A549 (cell line): ENCODE measurements around the gene CAMK1. TPM values are rescaled to one million over a fixed set of nuclear protein-coding genes. Genes with fewer than 3 reads are reported as not detected.
A peak's percentile ranks its signal among the peaks of the same experiment; 100 is the strongest.

ENCODE experiments used
- ATAC-seq, 2 experiments: fragments of 200-7000 bp in 1 of 2; fragments of >200 bp in 1 of 2; cut with Nextera tagmentation in 1 of 2; cut with Tn5 transposase in 1 of 2; 3 replicates each; pipeline versions ENCODE4 v1.8.0 to v1.9.1; 2018 to 2020; ENCODE audit warnings: mild to moderate bottlenecking in 1 of 2, moderate library complexity in 1 of 2
- CTCF ChIA-PET: fragments of 300-600 bp; sonication (Branson Sonifier 250); formaldehyde crosslinking; extraction: SDS; loops from one replicate; lab custom pipeline; 2021; ENCODE audit warnings: antibody characterized with exemption, inconsistent platforms; lab: Yijun Ruan, JAX
- POLR2A ChIA-PET: fragments of 350-600 bp; formaldehyde crosslinking; extraction: SDS; loops from one replicate; lab custom pipeline; 2021; ENCODE audit warnings: antibody characterized with exemption, inconsistent platforms; lab: Yijun Ruan, JAX
- DNase-seq, 2 experiments: peaks; one replicate each; pipeline versions ENCODE4 v3.0.0 to v3.0.0-alpha.2; 2011 to 2016; ENCODE audit warnings: low read depth in 1 of 2, low spot score in 1 of 2
- FAIRE-seq: peaks from 2 replicates; lab custom pipeline; 2011; peaks lifted over from hg19 to GRCh38; lab: Jason Lieb, UNC
- H3K27ac ChIP-seq, 2 experiments: fragments of >200 bp; sonication (Bioruptor Twin); formaldehyde crosslinking; 3 replicates each; pipeline ENCODE4 v1.5.1; 2016 to 2017
- H3K4me1 ChIP-seq: fragments of >200 bp; sonication (Bioruptor Twin); formaldehyde crosslinking; 3 replicates; pipeline ENCODE4 v1.6.1; 2016
- H3K4me2 ChIP-seq: fragments of >200 bp; sonication (Bioruptor Twin); formaldehyde crosslinking; 3 replicates; pipeline ENCODE4 v1.6.1; 2016
- H3K4me3 ChIP-seq: fragments of >200 bp; sonication (Bioruptor Twin); formaldehyde crosslinking; 3 replicates; pipeline ENCODE4 v1.5.1; 2016
- H3K9me3 ChIP-seq: fragments of >200 bp; sonication (Bioruptor Twin); formaldehyde crosslinking; 3 replicates; pipeline ENCODE4 v1.6.1; 2016
- BHLHE40 ChIP-seq: IDR thresholded peaks from 2 replicates; pipeline ENCODE4 v1.6.1; 2012; ENCODE audit warnings: low read depth, low read length, inconsistent platforms
- CEBPB ChIP-seq, 2 experiments: fragments of >200 bp in 1 of 2; sonication (Bioruptor Twin) in 1 of 2; formaldehyde crosslinking in 1 of 2; IDR thresholded peaks; 2 replicates each; pipeline ENCODE4 v1.6.1; 2012 to 2016
- CHD4 ChIP-seq: fragments of 200-600 bp; sonication (generic); IDR thresholded peaks from 2 replicates; pipeline ENCODE4 v1.6.1; 2016; ENCODE audit warnings: antibody characterized with exemption, mild to moderate bottlenecking, borderline replicate concordance
- CTCF ChIP-seq: fragments of >200 bp; sonication (Bioruptor Twin); formaldehyde crosslinking; IDR thresholded peaks from 3 replicates; pipeline ENCODE4 v1.5.1; 2016
- E2F6 ChIP-seq: IDR thresholded peaks from 2 replicates; pipeline ENCODE4 v1.6.1; 2012; ENCODE audit warnings: low read depth, borderline replicate concordance
- EP300 ChIP-seq, 2 experiments: fragments of >200 bp; sonication (Bioruptor Twin); formaldehyde crosslinking; IDR thresholded peaks; 2 replicates in 1 of 2; 3 replicates in 1 of 2; pipeline ENCODE4 v1.6.1; 2016 to 2017
- FOSL2 ChIP-seq, 2 experiments: fragments of 450-650 bp in 1 of 2; fragments of >200 bp in 1 of 2; sonication (Bioruptor Twin) in 1 of 2; formaldehyde crosslinking; IDR thresholded peaks; 2 replicates each; pipeline versions ENCODE4 v1.5.0 to v1.6.1; 2016 to 2020; ENCODE audit warnings: mild to moderate bottlenecking in 1 of 2, moderate library complexity in 1 of 2
- HES2 ChIP-seq: fragments of >200 bp; sonication (Bioruptor Twin); formaldehyde crosslinking; IDR thresholded peaks from 2 replicates; pipeline ENCODE4 v1.6.1; 2016
- HEYL ChIP-seq: fragments of 250-450 bp; sonication (Bioruptor Pico); IDR thresholded peaks from 2 replicates; pipeline ENCODE4 v1.8.0; 2021; ENCODE audit warnings: mild to moderate bottlenecking, moderate library complexity
- JUNB ChIP-seq: fragments of >200 bp; sonication (Bioruptor Twin); formaldehyde crosslinking; IDR thresholded peaks from 2 replicates; pipeline ENCODE4 v1.6.1; 2016
- KDM1A ChIP-seq: fragments of 200-600 bp; sonication (generic); IDR thresholded peaks from 2 replicates; pipeline ENCODE4 v1.6.1; 2016; ENCODE audit warnings: low read depth, mild to moderate bottlenecking
- KDM5A ChIP-seq: fragments of 200-600 bp; sonication (generic); IDR thresholded peaks from 2 replicates; pipeline ENCODE4 v1.6.1; 2016; ENCODE audit warnings: antibody characterized with exemption, mild to moderate bottlenecking
- NFE2L2 ChIP-seq: fragments of 150-350 bp; conservative IDR thresholded peaks from 2 replicates; pipeline ENCODE4 v1.6.1; 2014; ENCODE audit warnings: low read length
- NR3C1 ChIP-seq: fragments of >200 bp; sonication (Bioruptor Twin); formaldehyde crosslinking; IDR thresholded peaks from 3 replicates; pipeline ENCODE4 v1.6.1; 2017
- PBX3 ChIP-seq: IDR thresholded peaks from 2 replicates; pipeline ENCODE4 v1.6.1; 2012
- PHF8 ChIP-seq: fragments of 200-600 bp; sonication (generic); IDR thresholded peaks from 2 replicates; pipeline ENCODE4 v1.6.1; 2016; ENCODE audit warnings: low read depth, mild to moderate bottlenecking, antibody characterized with exemption, moderate library complexity, borderline replicate concordance
- POLR2A ChIP-seq: IDR thresholded peaks from 2 replicates; pipeline ENCODE4 v1.6.1; 2012; ENCODE audit warnings: mild to moderate bottlenecking, low read length
- POLR2AphosphoS2 ChIP-seq: conservative IDR thresholded peaks from 2 replicates; pipeline ENCODE4 v1.6.1; 2012; ENCODE audit warnings: low read length, improper control_type of control experiment, inconsistent platforms
- RAD21 ChIP-seq, 2 experiments: fragments of >200 bp in 1 of 2; sonication (Bioruptor Twin) in 1 of 2; formaldehyde crosslinking in 1 of 2; IDR thresholded peaks in 1 of 2; conservative IDR thresholded peaks in 1 of 2; 2 replicates in 1 of 2; 3 replicates in 1 of 2; pipeline ENCODE4 v1.6.1; 2012 to 2018; ENCODE audit warnings: inconsistent platforms in 1 of 2
- RARB ChIP-seq: fragments of 250-450 bp; sonication (Bioruptor Pico); IDR thresholded peaks from 2 replicates; pipeline ENCODE4 v1.8.0; 2021; ENCODE audit warnings: mild to moderate bottlenecking, moderate library complexity
- SMC3 ChIP-seq: fragments of >200 bp; sonication (Bioruptor Twin); formaldehyde crosslinking; IDR thresholded peaks from 3 replicates; pipeline ENCODE4 v1.6.1; 2018; ENCODE audit warnings: inconsistent platforms
- TFCP2L1 ChIP-seq: fragments of 250-450 bp; sonication (Bioruptor Pico); IDR thresholded peaks from 2 replicates; pipeline ENCODE4 v1.5.0; 2021; ENCODE audit warnings: mild to moderate bottlenecking
- TP53 ChIP-seq: fragments of 250-450 bp; sonication (Bioruptor Pico); IDR thresholded peaks from 2 replicates; pipeline ENCODE4 v1.5.0; 2021; ENCODE audit warnings: mild to moderate bottlenecking, moderate library complexity
- USF2 ChIP-seq: fragments of 450-650 bp; IDR thresholded peaks from 2 replicates; pipeline ENCODE4 v1.6.1; 2014; ENCODE audit warnings: antibody characterized with exemption
- ZFP36 ChIP-seq: fragments of 450-650 bp; IDR thresholded peaks from 2 replicates; pipeline ENCODE4 v1.6.1; 2014; ENCODE audit warnings: borderline replicate concordance; ENCODE audit not compliant: partially characterized antibody
- WGBS: methylation state at CpG from one replicate; pipeline ENCODE4 v1.1.6; 2017; ENCODE audit errors: missing lambda C conversion rate; 5-methylcytosine and 5-hydroxymethylcytosine counted together
- polyA plus RNA-seq, 4 experiments: library from polyadenylated mRNA; depleted of rRNA in 3 of 4; stranded (reverse); fragments of >200 nt; fragmentation: RNase III in 1 of 4; extraction: RNeasy Plus Mini Kit Qiagen cat#74134 plus additional on column Dnase treatment in 1 of 4; gene quantifications; 2 replicates in 3 of 4; 3 replicates in 1 of 4; pipeline ENCODE4 v1.2.3, GENCODE V29; 2011 to 2017

CAMK1 gene
- polyA plus RNA-seq, 2 of the 4 experiments (the other 2 are of a cell fraction): 13.5 to 15.6 TPM

GRCh38 chr3:9715764-9716437 is 53.8 kb downstream of the CAMK1 start:
- Histone ChIP-seq H3K9me3 (no peaks in the 10 kb centered on the region), H3K4me2 (peak overlapping the region; percentile 40), H3K4me1 (peaks cover 11% of the 10 kb centered on the region; the same call in 2 of the 3 replicates), H3K4me3 (no peak overlapping the region), H3K27ac (peak overlapping the region in 1 of 2 experiments; percentile 32; a peak in 1 of 6 replicates)
- POLR2A ChIA-PET: interaction anchor here (0.8 to 1.1 kb wide), 3 partner anchors 15 to 230 kb away, joined by 3 to 4 read pairs (median 3); partner anchors contain the start of genes ARPC4 and BRPF1
- ATAC-seq (peak; percentile 95 to 97), DNase-seq (peak; percentile 78 to 86), FAIRE-seq (no peak)
- CTCF ChIA-PET: interaction anchor here (0.6 to 5.0 kb wide), 55 partner anchors 8 to 1023 kb away, joined by 3 to 99 read pairs (median 5); partner anchors contain the start of genes BRPF1, CAMK1, CPNE9 and OGG1
- peak; percentile 87 for TF ChIP-seq CTCF
- TF ChIP-seq CEBPB (IDR thresholded peaks at IDR 0.05): peak in 1 of 2 experiments; percentile 54; a peak in 2 of 4 replicates
- peak; percentile 52; the same call in 1 of the 2 replicates for TF ChIP-seq BHLHE40
- TF ChIP-seq KDM1A: no peak
- TF ChIP-seq CHD4: no peak
- TF ChIP-seq RAD21 (conservative IDR thresholded peaks at IDR 0.05 in 1 of 2, IDR thresholded peaks at IDR 0.05 in 1 of 2): peak; percentile 89 to 91
- peak; percentile 94 for TF ChIP-seq USF2
- peak; percentile 70; the same call in 1 of the 2 replicates for TF ChIP-seq FOSL2 (IDR thresholded peaks at IDR 0.05)
- TF ChIP-seq FOSL2 (CRISPR knock-in tag; IDR thresholded peaks at IDR 0.05): peak; percentile 93
- TF ChIP-seq SMC3: peak; percentile 77
- TF ChIP-seq KDM5A: 0 out of 2 replicates have a peak, but pooled peaks have one; percentile 33
- no peak for TF ChIP-seq POLR2A
- 23% methylated on average over 6 of the region's 6 CpGs for WGBS

GRCh38 chr3:9715136-9715535 is 54.6 kb downstream of the CAMK1 start:
- ATAC-seq: peak in 1 of 2 experiments; percentile 49; a peak in 3 of 6 replicates
- Histone ChIP-seq H3K4me2 (peak overlapping the region; percentile 34; the same call in 1 of the 3 replicates), H3K9me3 (no peaks in the 10 kb centered on the region), H3K4me1 (peaks cover 8% of the 10 kb centered on the region; the same call in 2 of the 3 replicates), H3K4me3 (no peak overlapping the region), H3K27ac (no peak overlapping the region)
- DNase-seq: no peak
- 17% methylated on average over 4 of the region's 4 CpGs for WGBS
- ChIA-PET POLR2A (no interaction called here), CTCF (interaction anchor here (0.6 to 5.0 kb wide), 40 partner anchors 8 to 1024 kb away, joined by 3 to 99 read pairs (median 5); partner anchors contain the start of genes BRPF1, CAMK1, CPNE9 and OGG1)
- FAIRE-seq: no peak
- TF ChIP-seq RARB (CRISPR knock-in tag) (no peak), NFE2L2 (no peak), E2F6 (no peak), PHF8 (no peak), HES2 (no peak), TFCP2L1 (CRISPR knock-in tag) (no peak), HEYL (CRISPR knock-in tag) (no peak), ZFP36 (no peak), TP53 (CRISPR knock-in tag) (no peak), NR3C1 (no peak), EP300 (IDR thresholded peaks at IDR 0.05) (no peak), POLR2AphosphoS2 (no peak), JUNB (no peak), PBX3 (no peak)
